LNCaP clone FGC (cell line): ENCODE measurements around the gene DUSP7.

ENCODE experiments used
- DNase-seq: peaks from one replicate; pipeline ENCODE4 v3.0.0-alpha.2; 2011; ENCODE audit warnings: low read depth
- H3K4me3 ChIP-seq: 2 replicates; pipeline ENCODE4 v1.5.1; 2011; ENCODE audit warnings: mild to moderate bottlenecking, low read depth, low read length, control low read depth
- TF ChIP-seq, protein P1 (sequence below): IDR thresholded peaks from 2 replicates; pipeline ENCODE4 v1.5.1; 2012; ENCODE audit warnings: mild to moderate bottlenecking; ENCODE audit not compliant: control insufficient read depth, insufficient read depth; ENCODE audit errors: extremely low read depth

Gene DUSP7

DNA sequence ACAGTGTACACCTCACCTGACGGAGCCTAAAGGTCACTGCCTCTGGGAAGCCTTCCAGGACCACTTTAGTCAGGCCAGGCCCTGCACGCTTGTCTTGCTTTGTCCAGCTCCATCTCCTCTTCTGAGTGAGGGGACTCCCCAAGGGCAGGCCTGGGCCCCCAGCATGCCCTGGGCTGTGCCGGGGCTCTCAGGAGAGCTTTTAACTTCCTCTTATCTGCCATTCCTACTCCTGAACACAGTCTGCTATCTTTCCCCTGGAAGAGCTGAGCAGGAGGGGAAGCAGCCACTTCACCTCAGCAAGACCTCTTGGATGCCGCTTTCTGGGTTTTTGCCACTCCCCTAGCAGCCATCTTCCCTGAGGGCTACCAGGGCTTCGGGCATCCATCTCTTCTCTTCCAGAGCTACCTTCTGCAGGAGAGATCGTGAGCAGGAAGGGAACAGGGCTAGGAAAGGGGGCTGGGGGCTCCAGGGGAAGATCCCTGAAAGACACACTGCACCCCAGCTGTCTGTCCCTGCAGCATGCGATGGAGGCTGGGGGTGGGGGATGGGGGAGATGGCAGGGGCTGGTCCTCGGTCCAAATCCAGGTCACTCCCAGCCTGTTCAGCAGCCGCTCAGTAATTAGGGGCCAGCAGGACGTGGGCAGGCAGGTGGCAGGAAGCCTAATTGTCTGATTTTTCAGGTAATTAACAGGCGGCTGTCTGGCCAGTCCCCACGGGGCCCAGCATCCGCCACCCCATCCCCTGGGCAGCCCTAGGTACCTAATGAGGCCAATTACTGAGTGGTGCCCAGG is 40.7 kb downstream of the DUSP7 start:
- no peak for DNase-seq
- TF ChIP-seq, protein P1, sequence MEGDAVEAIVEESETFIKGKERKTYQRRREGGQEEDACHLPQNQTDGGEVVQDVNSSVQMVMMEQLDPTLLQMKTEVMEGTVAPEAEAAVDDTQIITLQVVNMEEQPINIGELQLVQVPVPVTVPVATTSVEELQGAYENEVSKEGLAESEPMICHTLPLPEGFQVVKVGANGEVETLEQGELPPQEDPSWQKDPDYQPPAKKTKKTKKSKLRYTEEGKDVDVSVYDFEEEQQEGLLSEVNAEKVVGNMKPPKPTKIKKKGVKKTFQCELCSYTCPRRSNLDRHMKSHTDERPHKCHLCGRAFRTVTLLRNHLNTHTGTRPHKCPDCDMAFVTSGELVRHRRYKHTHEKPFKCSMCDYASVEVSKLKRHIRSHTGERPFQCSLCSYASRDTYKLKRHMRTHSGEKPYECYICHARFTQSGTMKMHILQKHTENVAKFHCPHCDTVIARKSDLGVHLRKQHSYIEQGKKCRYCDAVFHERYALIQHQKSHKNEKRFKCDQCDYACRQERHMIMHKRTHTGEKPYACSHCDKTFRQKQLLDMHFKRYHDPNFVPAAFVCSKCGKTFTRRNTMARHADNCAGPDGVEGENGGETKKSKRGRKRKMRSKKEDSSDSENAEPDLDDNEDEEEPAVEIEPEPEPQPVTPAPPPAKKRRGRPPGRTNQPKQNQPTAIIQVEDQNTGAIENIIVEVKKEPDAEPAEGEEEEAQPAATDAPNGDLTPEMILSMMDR: no peak
- H3K4me3 ChIP-seq: no peak overlapping the region

DNA sequence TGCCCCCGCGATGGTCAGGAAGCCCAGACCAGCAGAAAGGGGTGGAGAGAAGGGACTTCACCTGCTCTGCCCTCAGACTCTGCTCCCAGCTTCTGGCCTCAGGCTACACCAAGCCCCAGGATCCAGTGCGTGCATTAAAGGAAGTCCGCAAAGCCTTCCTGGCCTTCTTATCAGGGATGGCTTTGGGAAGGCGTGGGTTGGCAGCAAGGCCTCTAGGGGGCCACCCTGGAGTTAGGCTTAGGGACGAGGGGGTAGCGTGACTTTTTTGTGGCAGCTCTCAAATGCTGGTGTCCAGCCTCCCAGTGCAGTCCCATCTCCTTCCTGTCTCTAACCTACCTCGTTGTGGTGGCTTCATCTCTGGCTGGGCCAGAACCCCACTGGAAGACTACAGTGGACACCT is 41.8 kb downstream of the DUSP7 start:
- H3K4me3 ChIP-seq: no peak overlapping the region
- DNase-seq: no peak
- TF ChIP-seq, protein P1: no peak

DNA sequence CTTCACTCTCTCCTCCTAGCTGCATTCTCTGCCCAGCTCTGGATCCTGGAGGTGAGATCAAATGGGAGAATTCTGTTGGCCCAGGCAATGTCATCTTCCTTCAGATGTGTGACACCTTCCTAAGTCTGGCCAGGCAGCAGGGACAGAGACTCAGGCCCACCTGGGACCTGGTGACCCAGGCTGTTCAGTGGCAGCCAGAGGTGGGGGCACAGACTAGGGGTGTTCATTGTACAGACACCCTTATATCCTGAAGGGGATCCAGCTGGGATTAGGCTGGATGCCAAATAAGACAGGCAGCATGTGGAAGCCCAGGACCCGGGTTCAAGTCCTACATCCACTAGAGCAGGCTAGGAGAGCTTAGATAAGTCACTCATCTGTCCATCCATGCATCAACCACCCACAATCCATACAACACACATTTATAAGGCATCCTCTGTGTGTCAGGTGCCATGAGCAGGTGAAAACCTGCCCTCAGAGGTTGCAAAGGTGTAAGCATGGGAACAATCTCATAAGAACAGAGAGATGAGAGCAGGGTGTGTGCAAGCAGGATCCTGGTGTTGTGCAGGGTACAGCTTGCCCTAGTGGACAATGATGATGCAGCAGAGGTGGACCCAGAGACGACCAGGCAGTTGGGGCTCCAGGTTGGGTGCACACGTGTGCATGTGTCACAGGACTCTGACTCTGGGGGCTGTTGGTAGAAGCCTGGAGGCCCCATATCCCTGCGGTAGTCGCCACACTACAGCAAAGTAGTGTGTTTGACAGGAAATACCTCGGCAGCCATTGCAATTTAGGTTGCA is 42.4 kb downstream of the DUSP7 start:
- TF ChIP-seq, protein P1: no peak
- H3K4me3 ChIP-seq: no peak overlapping the region
- DNase-seq: no peak

DNA sequence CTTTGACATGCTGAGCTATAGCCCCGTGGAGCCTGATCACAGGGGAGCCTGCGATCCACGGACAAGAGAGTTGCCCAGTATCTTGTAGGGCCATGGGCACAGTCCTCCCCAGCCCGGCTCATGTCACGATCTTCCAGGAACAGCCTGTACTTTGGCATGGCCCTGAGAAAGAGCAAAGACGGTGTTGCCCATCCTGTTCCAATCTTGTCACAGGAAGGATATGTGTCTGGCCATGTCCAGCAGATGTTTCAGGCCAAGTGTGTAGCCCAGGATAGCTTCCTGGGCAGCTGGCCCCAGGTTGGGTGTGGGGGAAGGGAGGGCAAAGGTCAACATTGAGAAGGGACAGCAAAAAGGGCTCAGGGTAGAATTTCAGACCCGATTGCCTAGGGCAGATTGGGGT is 43.7 kb downstream of the DUSP7 start:
- TF ChIP-seq, protein P1: no peak
- DNase-seq: no peak
- H3K4me3 ChIP-seq: no peak overlapping the region

DNA sequence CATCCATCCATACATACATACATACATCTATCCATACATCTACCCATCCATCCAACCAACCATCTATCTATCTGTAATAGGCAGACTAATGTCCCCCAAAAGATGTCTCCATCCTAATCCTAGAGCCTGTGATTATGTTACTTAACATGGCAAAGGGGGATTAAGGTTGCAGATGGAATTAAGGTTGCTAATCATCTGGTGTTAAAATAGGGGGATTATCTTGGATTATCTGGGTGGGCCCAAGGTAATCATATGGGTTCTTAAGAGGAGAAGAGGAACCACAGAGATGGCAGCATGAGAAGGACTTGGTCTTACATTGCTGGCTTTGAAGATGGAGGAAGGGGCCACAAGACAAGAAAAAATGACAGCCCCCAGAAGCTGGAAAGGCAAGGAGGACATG is 45.9 kb downstream of the DUSP7 start:
- no peak overlapping the region for H3K4me3 ChIP-seq
- DNase-seq: no peak
- TF ChIP-seq, protein P1: no peak

DNA sequence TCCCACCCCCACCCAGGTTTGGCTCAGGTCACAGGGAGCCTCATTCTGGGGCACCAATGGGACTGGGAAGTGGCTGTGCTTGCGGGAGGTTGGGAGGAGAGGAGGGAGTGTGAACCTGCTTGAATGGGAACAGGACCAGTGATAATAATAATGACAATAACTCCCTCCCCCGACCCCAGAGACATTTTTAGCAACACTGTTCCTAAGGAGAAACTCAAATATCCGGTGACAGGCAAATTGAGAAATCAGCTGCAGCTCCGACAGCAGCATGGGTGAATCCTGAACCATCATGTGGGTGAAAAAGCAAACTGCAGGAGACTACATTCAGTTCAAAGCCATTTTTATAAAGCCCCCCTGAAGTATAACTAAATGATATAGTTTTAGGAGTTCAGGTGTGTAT is 49.1 kb downstream of the DUSP7 start:
- DNase-seq: no peak
- TF ChIP-seq, protein P1: no peak
- no peak overlapping the region for H3K4me3 ChIP-seq

DNA sequence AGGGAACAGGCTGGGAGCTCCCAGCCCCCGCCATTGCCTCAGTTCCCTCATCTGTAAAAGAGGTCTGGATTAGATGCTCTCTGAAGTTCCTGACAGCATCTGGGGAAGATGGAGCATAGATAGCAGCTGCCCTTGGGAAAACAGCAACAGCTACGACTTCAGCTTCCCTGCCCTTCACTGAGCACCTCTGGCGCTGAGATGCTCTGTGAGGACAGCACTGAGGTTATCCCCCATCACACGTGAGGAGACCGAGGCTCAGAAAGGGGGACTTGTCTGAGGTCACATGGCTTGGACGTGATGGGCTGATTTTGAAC is 49.6 kb downstream of the DUSP7 start:
- no peak overlapping the region for H3K4me3 ChIP-seq
- TF ChIP-seq, protein P1: no peak
- no peak for DNase-seq
